MCF 10A (cell line): ENCODE data around the gene OR51D1. TPM values are rescaled to one million over a fixed set of nuclear protein-coding genes. Genes with fewer than 3 reads are reported as not detected.

Experiments
- Bru-seq: library from RNA; stranded (reverse); fragments of 400-500 nt; gene quantifications from one replicate; lab custom pipeline; 2021; lab: Mats Ljungman, UMichigan
- BruChase-seq, 2 experiments: library from RNA; stranded (reverse); fragments of 400-500 nt; gene quantifications; one replicate each; lab custom pipeline; 2021; lab: Mats Ljungman, UMichigan
- BruUV-seq: library from RNA; stranded (reverse); fragments of 400-500 nt; replicated peaks from 2 replicates; lab custom pipeline; 2021; lab: Mats Ljungman, UMichigan
- CTCF ChIA-PET: fragments of 300-600 bp; sonication (Branson Sonifier 250); formaldehyde crosslinking; extraction: SDS; loops from one replicate; lab custom pipeline; 2021; ENCODE audit warnings: antibody characterized with exemption, inconsistent platforms; lab: Yijun Ruan, JAX
- POLR2A ChIA-PET: fragments of 300-600, 350-650 bp; sonication (Branson Sonifier 250); formaldehyde crosslinking; extraction: SDS; loops from one replicate; lab custom pipeline; 2020; ENCODE audit warnings: antibody characterized with exemption, inconsistent platforms; lab: Yijun Ruan, JAX
- DNase-seq: peaks from one replicate; pipeline ENCODE4 v3.0.0-alpha.2; 2018; ENCODE audit not compliant: unreplicated experiment
- H3K27ac Mint-ChIP-seq: one replicate; pipeline ENCODE4 v1.8.0; 2022; ENCODE audit warnings: mild to moderate bottlenecking, low read depth, mixed read lengths; ENCODE audit not compliant: unreplicated experiment
- H3K27me3 Mint-ChIP-seq: one replicate; pipeline ENCODE4 v1.8.0; 2022; ENCODE audit warnings: mixed read lengths; ENCODE audit not compliant: insufficient read depth, unreplicated experiment
- H3K36me3 Mint-ChIP-seq: one replicate; pipeline ENCODE4 v1.8.0; 2022; ENCODE audit warnings: mild to moderate bottlenecking, moderate library complexity, mixed read lengths; ENCODE audit not compliant: insufficient read depth, unreplicated experiment
- H3K4me1 Mint-ChIP-seq: one replicate; pipeline ENCODE4 v1.8.0; 2022; ENCODE audit warnings: mixed read lengths; ENCODE audit not compliant: insufficient read depth, unreplicated experiment
- H3K4me3 Mint-ChIP-seq: one replicate; pipeline ENCODE4 v1.8.0; 2022; ENCODE audit warnings: mild to moderate bottlenecking, moderate library complexity, mixed read lengths; ENCODE audit not compliant: unreplicated experiment
- H3K9me3 Mint-ChIP-seq: one replicate; pipeline ENCODE4 v1.8.0; 2022; ENCODE audit warnings: mixed read lengths; ENCODE audit not compliant: unreplicated experiment
- intact Hi-C: fragments of 100-400 bp; cut with micrococcal nuclease; formaldehyde crosslinking; loops from 2 replicates; pipeline ENCODE4 v1.14.1; 2022
- long read RNA-seq: library from polyadenylated mRNA; stranded (forward); transcript quantifications from one replicate; pipeline ENCODE4 v2.0.0, GENCODE V29; 2022
- total RNA-seq: library from RNA; stranded (reverse); gene quantifications from 2 replicates; pipeline ENCODE4 v1.2.3, GENCODE V29; 2022
- TF ChIP-seq, protein P1 (sequence below): fragments of 200-600 bp; IDR thresholded peaks from one replicate; pipeline ENCODE4 v1.8.0; 2022; ENCODE audit warnings: antibody characterized with exemption, mild to moderate bottlenecking; ENCODE audit not compliant: unreplicated experiment

OR51D1 gene, protein sequence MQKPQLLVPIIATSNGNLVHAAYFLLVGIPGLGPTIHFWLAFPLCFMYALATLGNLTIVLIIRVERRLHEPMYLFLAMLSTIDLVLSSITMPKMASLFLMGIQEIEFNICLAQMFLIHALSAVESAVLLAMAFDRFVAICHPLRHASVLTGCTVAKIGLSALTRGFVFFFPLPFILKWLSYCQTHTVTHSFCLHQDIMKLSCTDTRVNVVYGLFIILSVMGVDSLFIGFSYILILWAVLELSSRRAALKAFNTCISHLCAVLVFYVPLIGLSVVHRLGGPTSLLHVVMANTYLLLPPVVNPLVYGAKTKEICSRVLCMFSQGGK
- total RNA-seq (not detected in 2 replicates), Bru-seq, nascent RNA (not detected), BruChase-seq, experiment 1, labeled RNA remaining after a 6-hour chase (not detected), BruChase-seq, experiment 2, labeled RNA remaining after a 2-hour chase (not detected)
- long read RNA-seq = 0 reads

DNA sequence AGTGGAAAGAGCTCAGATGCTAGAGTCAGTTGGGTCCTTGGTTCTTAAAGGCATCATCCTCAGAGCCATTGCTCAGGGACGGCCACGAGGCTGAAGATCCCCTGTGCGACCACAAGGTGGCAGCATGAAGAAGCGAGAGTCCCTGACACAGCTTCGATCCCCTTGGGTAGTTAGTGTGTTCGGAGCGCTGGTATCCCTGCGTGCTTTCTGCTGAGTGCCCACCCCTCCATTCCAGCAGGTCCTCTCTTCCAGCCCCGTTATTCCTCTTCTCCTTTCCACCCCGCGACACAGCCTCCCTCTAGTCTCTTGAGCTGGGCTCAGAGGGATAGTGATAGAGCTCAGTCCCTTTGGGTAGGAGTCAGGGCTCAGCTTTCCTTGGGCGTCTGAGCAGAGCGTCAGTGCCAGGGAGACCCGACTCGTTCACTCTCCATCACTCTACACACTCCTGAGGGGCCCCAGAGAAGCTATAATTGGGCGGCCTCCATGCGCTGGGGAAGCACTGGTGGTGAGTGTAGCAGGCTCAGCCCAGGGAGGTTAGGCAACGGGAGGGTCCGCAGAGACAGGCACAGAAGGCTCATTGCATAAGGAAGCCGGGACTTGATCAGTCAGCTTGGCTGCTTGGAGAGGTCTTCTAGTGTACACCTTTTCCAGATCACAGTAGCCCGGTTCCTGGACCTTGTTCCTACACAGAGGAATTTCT lies at the start of gene OR51D1:
Gene OR51D1, plus strand, starts transcription at position 516 of the 700 bp plus-strand sequence. CDS start 2,314 bp downstream, outside the sequence.
- POLR2A ChIA-PET = no interaction called here
- Mint-ChIP-seq H3K4me3 (no peak within 1 kb of the TSS), H3K9me3 (no peaks in the 10 kb centered on the region), H3K36me3 (no peaks in the 10 kb centered on the region), H3K27ac (no peak within 1 kb of the TSS), H3K4me1 (no peaks in the 10 kb centered on the region), H3K27me3 (no peaks in the 10 kb centered on the region)
- CTCF ChIA-PET = interaction anchor here (0.5 to 4.5 kb wide), 72 partner anchors 8 to 1987 kb away, joined by 3 to 122 read pairs (median 4); partner anchors contain the start of genes OR52N2, OR52R1 and TRIM68
- TF ChIP-seq, protein P1, sequence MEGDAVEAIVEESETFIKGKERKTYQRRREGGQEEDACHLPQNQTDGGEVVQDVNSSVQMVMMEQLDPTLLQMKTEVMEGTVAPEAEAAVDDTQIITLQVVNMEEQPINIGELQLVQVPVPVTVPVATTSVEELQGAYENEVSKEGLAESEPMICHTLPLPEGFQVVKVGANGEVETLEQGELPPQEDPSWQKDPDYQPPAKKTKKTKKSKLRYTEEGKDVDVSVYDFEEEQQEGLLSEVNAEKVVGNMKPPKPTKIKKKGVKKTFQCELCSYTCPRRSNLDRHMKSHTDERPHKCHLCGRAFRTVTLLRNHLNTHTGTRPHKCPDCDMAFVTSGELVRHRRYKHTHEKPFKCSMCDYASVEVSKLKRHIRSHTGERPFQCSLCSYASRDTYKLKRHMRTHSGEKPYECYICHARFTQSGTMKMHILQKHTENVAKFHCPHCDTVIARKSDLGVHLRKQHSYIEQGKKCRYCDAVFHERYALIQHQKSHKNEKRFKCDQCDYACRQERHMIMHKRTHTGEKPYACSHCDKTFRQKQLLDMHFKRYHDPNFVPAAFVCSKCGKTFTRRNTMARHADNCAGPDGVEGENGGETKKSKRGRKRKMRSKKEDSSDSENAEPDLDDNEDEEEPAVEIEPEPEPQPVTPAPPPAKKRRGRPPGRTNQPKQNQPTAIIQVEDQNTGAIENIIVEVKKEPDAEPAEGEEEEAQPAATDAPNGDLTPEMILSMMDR = peak; percentile 81
- peak; percentile 65 for DNase-seq
- no TSS peak for BruUV-seq
- intact Hi-C loops = loop anchor here (1.0 to 2.0 kb wide), 2 partner anchors 190 to 367 kb away; no protein-coding TSS in a partner anchor

DNA sequence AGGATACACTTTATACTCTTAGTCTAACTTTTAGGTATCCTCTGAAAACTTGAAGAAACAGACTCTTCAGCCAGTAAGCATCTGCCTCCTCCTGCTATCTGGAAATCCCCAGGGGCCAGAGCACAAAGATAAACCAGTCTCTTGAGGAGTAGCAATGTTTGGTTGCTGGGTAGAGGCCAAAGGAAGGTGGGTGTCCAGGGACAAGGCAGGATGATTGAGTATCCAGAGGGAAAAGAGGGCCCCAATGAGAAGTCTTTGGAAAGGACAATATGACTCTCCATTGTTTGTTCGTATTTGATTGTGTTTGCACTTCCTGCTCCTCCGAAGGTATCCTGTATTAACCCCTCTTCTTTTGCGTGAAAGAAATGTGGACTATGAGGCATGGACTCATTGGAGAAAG lies 48.3 kb upstream of the OR51D1 start:
- Mint-ChIP-seq H3K9me3 (no peaks in the 10 kb centered on the region), H3K4me3 (no peak overlapping the region), H3K4me1 (no peaks in the 10 kb centered on the region), H3K27ac (no peak overlapping the region), H3K27me3 (peaks cover 29% of the 10 kb centered on the region), H3K36me3 (no peaks in the 10 kb centered on the region)
- intact Hi-C loops = no loop called here
- DNase-seq = no peak
- ChIA-PET POLR2A (no interaction called here), CTCF (interaction anchor here (0.8 kb wide), 1 partner anchor 402 kb away, joined by 3 read pairs; no protein-coding TSS in a partner anchor)
- no TSS peak for BruUV-seq
- TF ChIP-seq, protein P1 = no peak

DNA sequence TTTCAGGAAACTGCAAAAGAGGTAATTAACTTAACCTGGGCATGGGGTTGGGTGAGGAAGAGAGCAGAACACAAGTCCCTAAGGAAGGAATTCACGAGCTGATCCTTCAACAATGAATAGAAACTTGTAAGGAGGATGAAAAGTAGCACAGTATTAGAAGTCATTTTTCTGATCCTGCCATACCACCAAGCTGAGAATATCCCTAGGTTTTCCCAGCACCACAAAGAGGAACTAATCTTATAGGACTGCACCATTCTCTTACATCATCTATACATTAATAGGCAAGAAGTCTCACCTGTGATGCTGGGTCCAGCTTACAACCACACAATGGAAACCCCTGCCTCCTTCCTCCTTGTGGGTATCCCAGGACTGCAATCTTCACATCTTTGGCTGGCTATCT lies 43.5 kb upstream of the OR51D1 start, which contains the start of gene OR52I1:
Gene OR52I1, plus strand, starts transcription at position 301 of the 400 bp plus-strand sequence. Its CDS starts 0 bp downstream, at position 301.
- H3K27me3 Mint-ChIP-seq = peaks cover 13% of the 10 kb centered on the region
- H3K4me3 Mint-ChIP-seq = no peak within 1 kb of the TSS
- TF ChIP-seq, protein P1 = no peak
- H3K36me3 Mint-ChIP-seq = peaks cover 7% of the 10 kb centered on the region
- H3K4me1 Mint-ChIP-seq = no peaks in the 10 kb centered on the region
- ChIA-PET CTCF (no interaction called here), POLR2A (no interaction called here)
- BruUV-seq = no TSS peak
- intact Hi-C loops = no loop called here
- no peak for DNase-seq
- no peaks in the 10 kb centered on the region for H3K9me3 Mint-ChIP-seq
- no peak within 1 kb of the TSS for H3K27ac Mint-ChIP-seq

DNA sequence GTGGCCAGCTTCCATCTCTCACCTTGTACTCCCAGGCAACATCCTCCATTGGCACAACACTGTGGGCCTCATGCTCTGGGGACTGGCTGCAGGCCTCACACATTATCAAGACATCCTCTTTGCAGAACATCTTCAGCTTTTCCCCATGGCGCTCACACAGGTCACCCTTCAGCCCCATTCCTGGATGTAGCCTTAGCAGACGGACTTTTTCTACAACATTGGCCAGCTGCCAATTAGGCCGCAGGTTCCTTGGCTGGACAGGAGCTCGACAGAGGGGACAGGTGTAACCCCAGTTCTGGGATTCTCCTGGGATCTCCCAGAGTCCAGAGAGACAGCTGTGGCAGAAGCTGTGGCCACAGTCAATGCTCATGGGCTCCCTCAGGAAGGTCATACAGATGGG lies 32.2 kb upstream of the OR51D1 start:
- no peak for DNase-seq
- intact Hi-C loops = loop anchor here (5.0 kb wide), 1 partner anchor 418 kb away; no protein-coding TSS in a partner anchor
- Mint-ChIP-seq H3K27me3 (no peaks in the 10 kb centered on the region), H3K4me1 (peaks cover 18% of the 10 kb centered on the region), H3K27ac (no peak overlapping the region), H3K4me3 (no peak overlapping the region), H3K36me3 (peaks cover 29% of the 10 kb centered on the region), H3K9me3 (no peaks in the 10 kb centered on the region)
- POLR2A ChIA-PET = no interaction called here
- no TSS peak for BruUV-seq
- CTCF ChIA-PET = interaction anchor here (0.7 to 1.7 kb wide), 3 partner anchors 21 to 142 kb away, joined by 3 to 10 read pairs (median 7); partner anchors contain the start of gene OR51D1
- TF ChIP-seq, protein P1 = no peak
